HG03442 (cell line): ENCODE data around the gene RNF44.

Source experiments
- ATAC-seq: cut with Tn5 transposase; IDR thresholded peaks from one replicate; pipeline ENCODE4 v1.9.1; 2021; ENCODE audit warnings: mild to moderate bottlenecking, moderate library complexity; ENCODE audit not compliant: unreplicated experiment

RNF44 gene

DNA sequence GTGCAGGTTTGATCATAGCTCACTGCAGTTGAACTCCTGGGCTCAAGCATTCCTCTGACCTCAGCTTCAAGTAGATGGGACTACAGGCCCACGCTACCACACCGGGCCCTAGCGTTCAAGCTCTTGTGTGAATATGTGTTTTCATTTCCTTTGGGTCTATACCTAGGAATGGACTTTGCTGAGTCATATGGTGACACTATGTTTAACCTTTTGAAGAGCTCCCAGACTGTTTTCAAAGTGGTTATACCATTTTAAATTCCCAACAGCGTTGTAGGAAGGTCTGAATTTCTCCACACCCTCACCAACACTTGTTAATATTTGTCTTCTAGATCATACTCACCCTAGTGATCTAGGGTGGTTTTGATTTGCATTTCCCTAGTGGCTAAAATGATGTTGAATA, 55.5 kb downstream of the RNF44 start:
- no peak for ATAC-seq
